NCI-H510A treated with DMSO at 0.1 percent for 48 hours (cell line): ENCODE data around the gene VRK3.
"Not testable (repeated sequence)": the region's sequence is repeated elsewhere in the genome, so short reads cannot be mapped to it uniquely, and the experiment has no call there.

Experiments used
- DNase-seq: peaks from one replicate; lab custom pipeline; 2025; lab: John Stamatoyannopoulos, UW

Gene VRK3

GRCh38 chr19:49987159-49987698 lies 37.9 kb downstream of the VRK3 start:
- DNase-seq = no peak

DNA sequence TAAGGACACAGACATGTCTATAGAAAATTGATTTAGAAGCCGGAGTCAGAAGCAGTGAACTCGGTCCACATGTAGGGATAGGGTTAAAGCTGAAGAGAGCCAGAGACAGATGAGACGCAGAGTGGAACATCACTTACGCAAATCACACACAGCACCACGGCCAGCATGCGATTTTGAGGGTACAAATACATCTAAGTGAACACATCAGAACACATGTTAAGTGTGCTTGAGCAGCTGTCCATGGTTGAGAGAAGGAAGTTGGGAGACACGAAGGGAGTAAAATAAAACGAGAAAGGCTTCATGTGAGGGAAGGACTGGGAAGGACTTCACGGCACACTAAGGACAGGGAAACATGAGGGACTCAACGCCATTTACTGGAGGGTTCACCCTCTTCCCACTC lies 38.8 kb downstream of the VRK3 start:
- no peak for DNase-seq

- no peak for DNase-seq
These were observed 39.3 kb downstream of the VRK3 start for GRCh38 chr19:49985871-49986270.

GRCh38 chr19:49984491-49984890 lies 40.7 kb downstream of the VRK3 start:
- no peak for DNase-seq

GRCh38 chr19:49983645-49984229 lies 41.4 kb downstream of the VRK3 start:
- peak; percentile 53 for DNase-seq

GRCh38 chr19:49981603-49982593 lies 43.3 kb downstream of the VRK3 start:
- DNase-seq = no peak

GRCh38 chr19:49978324-49978723 lies 46.8 kb downstream of the VRK3 start:
- DNase-seq = no peak

- DNase-seq = no peak
These were observed 47.3 kb downstream of the VRK3 start for GRCh38 chr19:49977881-49978280.

- no peak for DNase-seq
These were observed 48.1 kb downstream of the VRK3 start for GRCh38 chr19:49977076-49977475.

DNA sequence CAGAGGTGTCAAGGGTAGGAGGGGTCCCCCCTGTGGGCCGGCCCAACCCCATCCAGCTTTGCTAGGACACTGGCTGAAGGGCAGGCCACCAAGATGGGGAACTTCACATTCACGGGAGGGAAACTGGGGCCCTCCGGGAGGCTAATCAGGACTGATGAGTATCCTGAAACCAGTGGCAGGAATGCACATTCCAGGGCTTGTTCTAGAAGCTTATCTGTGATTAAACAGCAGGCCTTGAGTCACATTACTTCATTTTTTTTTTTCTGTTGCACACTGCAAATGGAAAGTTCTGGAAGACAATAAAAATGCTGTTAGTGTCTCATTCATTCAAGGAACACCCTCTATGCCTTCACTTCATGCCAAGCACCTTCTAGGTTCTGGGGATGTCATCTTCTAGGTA lies 48.7 kb downstream of the VRK3 start:
- DNase-seq = no peak

- no peak for DNase-seq
These were observed 50.1 kb downstream of the VRK3 start for GRCh38 chr19:49975051-49975450.

- no peak for DNase-seq
These were observed 51.2 kb downstream of the VRK3 start for GRCh38 chr19:49973987-49974386.

GRCh38 chr19:49972841-49973240 lies 52.3 kb downstream of the VRK3 start:
- no peak for DNase-seq

DNA sequence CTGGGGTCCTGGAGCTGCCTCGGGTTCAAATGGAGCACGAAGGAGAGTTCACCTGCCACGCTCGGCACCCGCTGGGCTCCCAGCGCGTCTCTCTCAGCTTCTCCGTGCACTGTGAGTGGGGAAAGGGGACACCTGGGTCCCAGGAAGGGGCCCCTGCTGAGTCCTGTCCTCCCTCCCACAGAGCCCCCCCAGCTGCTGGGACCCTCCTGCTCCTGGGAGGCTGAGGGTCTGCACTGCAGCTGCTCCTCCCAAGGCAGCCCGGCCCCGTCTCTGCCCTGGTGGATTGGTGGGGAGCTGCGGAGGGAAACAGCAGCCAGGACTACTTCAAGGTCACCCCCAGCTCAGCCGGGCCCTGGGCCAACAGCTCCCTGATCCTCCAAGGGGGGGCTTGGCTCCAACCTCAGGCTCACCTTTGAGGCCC lies 53.2 kb downstream of the VRK3 start:
- DNase-seq = no peak

GRCh38 chr19:49969355-49969754 lies 55.8 kb downstream of the VRK3 start:
- not testable (repeated sequence) for DNase-seq

- DNase-seq = no peak
These were observed 56.8 kb downstream of the VRK3 start for GRCh38 chr19:49968279-49968922.

- DNase-seq = not testable (repeated sequence)
These were observed 64.2 kb downstream of the VRK3 start, which contains the start of gene SIGLEC11 for GRCh38 chr19:49960980-49961379. SIGLEC11 (minus strand) TSS chr19:49961172; CDS start chr19:49961081, 91 bp downstream.

- not testable (repeated sequence) for DNase-seq
These were observed 65.3 kb downstream of the VRK3 start for GRCh38 chr19:49959892-49960291.

DNA sequence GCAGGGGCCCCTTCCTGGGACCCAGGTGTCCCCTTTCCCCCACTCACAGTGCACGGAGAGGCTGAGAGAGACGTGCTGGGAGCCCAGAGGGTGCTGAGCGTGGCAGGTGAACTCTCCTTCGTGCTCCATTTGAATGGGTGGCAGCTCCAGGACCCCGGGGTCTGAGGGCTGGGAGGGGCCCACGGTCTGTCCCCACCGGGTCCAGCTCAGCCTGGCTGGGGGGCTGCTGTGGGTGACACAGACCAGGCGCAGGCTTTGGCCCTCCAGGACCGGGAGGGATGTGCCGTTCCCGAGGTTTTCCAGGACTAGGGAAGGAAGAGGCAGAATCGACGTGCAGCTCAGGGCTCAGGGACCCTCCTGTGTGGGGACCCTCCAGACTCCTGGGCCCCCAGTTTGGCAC lies 66.6 kb downstream of the VRK3 start:
- DNase-seq = not testable (repeated sequence)

DNA sequence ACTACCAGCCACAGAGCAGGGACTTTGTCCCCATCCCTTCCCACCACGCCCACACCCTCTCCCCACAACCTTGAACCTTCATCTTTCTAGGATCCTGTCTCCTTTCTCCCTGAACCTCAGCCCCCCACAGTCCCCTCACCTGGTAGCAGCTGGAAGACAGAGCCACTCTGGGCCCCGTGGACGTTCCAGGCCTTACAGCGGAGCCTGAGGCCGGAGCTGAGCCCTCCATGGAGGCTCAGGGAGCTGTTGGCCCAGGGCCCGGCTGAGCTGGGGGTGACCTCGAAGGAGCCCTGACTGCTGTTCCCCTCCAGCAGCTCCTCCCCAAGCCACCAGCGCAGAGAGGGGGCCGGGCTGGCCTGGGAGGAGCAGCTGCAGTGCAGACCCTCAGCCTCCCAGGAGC lies 67.0 kb downstream of the VRK3 start:
- not testable (repeated sequence) for DNase-seq

DNA sequence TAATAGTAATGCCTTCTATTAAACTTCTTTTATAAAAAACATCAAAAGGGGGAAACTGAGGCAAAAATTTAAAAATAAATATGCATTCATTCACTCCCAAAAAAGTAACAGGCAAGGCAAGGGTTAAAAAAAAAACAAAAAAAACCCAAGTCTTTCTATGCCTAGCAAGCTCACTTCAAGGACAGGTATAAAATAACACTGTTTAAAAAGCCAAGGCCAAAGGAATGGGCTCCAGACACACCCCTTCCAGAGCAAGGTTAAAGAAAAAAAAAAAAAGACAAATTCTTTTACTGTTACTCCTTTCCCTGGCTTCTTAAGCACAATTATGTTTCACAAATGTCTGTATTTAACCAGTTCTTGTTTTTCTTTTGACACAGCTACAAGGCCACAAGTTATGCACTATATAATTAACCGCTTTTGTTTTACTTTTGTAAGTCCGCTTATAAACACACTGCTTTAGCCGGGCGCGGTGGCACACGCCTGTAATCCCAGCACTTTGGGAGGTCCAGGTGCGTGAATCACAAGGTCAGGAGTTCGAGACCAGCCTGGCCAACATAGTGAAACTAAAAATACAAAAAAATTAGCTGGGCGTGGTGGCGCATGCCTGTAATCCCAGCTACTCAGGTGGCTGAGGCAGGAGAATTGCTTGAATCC lies 67.8 kb downstream of the VRK3 start:
- no peak for DNase-seq

DNA sequence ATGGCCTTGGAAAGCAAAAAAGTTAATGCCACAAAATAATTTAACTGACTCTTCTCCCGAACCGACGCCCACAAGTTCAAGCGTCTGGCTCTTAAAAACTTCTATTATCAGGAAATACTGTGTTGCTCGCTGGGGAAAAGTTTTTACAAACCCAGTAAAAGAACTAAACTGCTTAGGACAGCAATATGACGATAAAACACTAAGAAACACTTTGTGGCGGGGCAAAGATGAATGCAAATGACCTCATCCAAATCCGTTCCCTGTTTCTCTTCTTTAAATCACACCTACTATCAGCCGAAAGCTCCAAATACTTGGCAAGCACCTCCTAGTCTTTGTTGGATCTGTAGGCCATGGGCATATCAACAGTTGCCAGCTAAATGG lies 69.1 kb downstream of the VRK3 start:
- no peak for DNase-seq
